22Rv1 (cell line): Measurements from ENCODE around the gene TMEM181.

ENCODE experiments used
- ZFX ChIP-seq: fragments of 450-650 bp; IDR thresholded peaks from 2 replicates; pipeline ENCODE4 v1.6.1; 2017; ENCODE audit warnings: antibody characterized with exemption, borderline replicate concordance
- TF ChIP-seq, protein P1 (sequence below): fragments of 450-650 bp; IDR thresholded peaks from 2 replicates; pipeline ENCODE4 v1.5.1; 2017; ENCODE audit warnings: mild to moderate bottlenecking

DNA sequence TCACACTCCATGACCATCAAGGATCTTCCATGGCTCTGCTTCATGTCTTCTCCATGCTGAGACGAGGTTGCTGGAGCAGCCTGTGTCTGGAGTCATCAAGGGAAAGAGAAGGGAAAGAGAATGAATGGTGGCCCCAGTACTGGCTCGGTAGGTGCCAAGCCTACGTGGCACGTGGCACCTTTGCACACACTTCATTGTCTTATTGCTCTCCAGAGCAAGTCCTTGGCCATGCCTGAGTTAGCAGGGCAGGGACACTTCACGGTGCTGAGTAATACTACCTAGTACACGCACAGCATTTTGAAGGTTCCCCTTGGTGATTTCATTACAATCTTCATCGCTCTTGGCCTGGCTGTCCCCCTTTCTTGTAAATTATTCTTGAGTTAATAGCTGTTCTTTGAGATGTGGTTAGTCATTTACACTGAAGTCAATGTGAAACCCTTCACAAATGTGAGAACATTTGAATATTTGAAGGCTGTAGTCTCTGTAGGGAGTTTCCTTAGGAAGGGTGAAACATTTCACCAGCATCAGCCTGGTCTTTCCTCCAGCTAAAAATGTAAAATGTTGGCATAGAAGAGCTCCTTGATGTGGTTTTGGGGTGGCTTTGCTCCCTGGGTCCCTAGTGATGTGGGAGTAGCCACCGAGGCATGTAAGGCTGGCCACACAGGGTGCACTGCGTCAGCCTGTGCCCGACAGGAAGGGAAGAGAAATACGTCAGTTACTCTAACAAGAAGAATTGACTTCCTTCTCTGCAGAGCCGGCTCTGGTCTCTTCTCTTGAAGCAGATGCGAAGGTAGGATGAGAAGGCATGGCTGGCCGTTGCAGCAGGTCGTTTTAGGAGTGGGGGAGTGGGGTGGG, 89.6 kb downstream of the TMEM181 start, which contains the start of gene SYTL3:
- TF ChIP-seq, protein P1, sequence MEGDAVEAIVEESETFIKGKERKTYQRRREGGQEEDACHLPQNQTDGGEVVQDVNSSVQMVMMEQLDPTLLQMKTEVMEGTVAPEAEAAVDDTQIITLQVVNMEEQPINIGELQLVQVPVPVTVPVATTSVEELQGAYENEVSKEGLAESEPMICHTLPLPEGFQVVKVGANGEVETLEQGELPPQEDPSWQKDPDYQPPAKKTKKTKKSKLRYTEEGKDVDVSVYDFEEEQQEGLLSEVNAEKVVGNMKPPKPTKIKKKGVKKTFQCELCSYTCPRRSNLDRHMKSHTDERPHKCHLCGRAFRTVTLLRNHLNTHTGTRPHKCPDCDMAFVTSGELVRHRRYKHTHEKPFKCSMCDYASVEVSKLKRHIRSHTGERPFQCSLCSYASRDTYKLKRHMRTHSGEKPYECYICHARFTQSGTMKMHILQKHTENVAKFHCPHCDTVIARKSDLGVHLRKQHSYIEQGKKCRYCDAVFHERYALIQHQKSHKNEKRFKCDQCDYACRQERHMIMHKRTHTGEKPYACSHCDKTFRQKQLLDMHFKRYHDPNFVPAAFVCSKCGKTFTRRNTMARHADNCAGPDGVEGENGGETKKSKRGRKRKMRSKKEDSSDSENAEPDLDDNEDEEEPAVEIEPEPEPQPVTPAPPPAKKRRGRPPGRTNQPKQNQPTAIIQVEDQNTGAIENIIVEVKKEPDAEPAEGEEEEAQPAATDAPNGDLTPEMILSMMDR: no peak
- no peak for TF ChIP-seq ZFX
